Skin of body (tissue), 2 donors: ENCODE data around the gene HIGD2A. TPM values are rescaled to one million over a fixed set of nuclear protein-coding genes. Genes with fewer than 3 reads are reported as not detected.
"Not testable (repeated sequence)": the region's sequence is repeated elsewhere in the genome, so short reads cannot be mapped to it uniquely, and the experiment has no call there.

Experiments used
- DNase-seq: peaks from one replicate; lab custom pipeline; 2025; lab: John Stamatoyannopoulos, UW
- total RNA-seq: library from RNA; depleted of rRNA; stranded (reverse); fragments of >200 nt; gene quantifications from one replicate; pipeline ENCODE4 v1.2.3, GENCODE V29; 2014

HIGD2A gene
- total RNA-seq, 1 donor from 2014 or later, result 69.9 TPM

- no peak for DNase-seq
These were observed 6.5 kb downstream of the HIGD2A start for GRCh38 chr5:176394881-176395675.

DNA sequence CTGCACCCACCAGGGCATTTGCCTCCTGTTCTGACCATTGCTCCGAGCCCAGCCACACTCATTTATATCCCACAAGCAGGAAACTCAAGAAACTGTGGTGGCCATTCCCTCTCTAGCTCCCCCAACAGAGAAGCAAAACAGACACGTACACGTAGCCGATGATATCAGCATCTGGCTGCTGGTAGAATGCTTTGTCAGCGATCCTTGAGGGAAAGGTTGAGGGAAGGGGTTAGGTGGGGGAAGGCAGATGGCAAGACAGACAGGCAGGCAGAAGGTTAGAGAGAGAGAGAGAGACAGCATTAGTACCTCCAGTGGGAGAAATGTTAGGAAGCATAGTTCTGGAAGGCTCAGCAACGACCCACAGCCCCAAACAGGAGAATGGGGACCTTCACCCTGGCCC, 7.8 kb downstream of the HIGD2A start:
- DNase-seq, result no peak

- no peak for DNase-seq
These were observed 9.3 kb downstream of the HIGD2A start for GRCh38 chr5:176397736-176398420.

- no peak for DNase-seq
These were observed 12.0 kb downstream of the HIGD2A start for GRCh38 chr5:176400382-176401156.

- no peak for DNase-seq
These were observed 13.0 kb downstream of the HIGD2A start for GRCh38 chr5:176401281-176402205.

DNA sequence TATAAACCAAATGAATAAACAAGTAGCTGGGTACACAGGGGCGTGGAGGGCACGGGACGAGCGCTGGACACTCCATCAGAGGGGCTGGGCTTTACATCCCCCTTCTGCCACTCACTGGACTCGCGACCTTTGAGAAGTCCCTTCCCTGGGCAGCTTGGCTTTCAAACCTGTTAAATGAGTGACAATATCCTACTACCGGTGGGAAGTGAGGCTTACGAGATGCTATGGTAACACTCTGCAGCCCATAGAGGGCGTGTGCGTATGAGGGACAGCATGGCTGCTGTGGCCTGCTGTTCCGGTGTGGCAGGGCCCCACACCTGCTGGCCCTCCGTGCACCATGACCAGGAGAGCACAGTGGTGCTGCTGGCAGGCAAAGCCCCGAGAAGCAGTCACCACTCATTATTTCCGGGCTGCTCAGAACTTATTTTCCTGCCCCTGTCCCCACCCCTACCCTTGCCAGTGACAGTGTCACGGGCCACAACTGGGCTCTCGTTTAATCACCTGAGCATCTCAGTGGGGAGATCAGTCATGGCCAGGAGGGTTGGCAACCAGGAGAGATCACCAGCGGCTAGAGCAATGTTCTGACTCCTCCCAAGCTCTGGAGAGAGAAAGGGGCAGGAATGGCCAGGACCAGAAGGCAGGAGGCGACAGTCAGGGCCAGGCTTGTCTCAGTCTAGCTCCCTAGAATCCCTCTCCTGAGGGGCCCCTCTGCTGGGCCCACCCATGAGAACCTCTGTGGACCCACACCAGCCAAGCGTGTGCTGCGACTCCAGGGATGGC, 17.3 kb downstream of the HIGD2A start:
- DNase-seq, result no peak

- DNase-seq, result no peak
These were observed 18.0 kb downstream of the HIGD2A start for GRCh38 chr5:176406436-176407052.

GRCh38 chr5:176407456-176408251, 19.1 kb downstream of the HIGD2A start:
- DNase-seq, result no peak

GRCh38 chr5:176408252-176408573, 19.7 kb downstream of the HIGD2A start:
- not testable (repeated sequence) for DNase-seq

GRCh38 chr5:176408590-176408989, 20.0 kb downstream of the HIGD2A start:
- no peak for DNase-seq

GRCh38 chr5:176409765-176410164, 21.2 kb downstream of the HIGD2A start:
- no peak for DNase-seq

GRCh38 chr5:176410486-176411180, 22.1 kb downstream of the HIGD2A start:
- DNase-seq, result no peak

- DNase-seq, result no peak
These were observed 24.1 kb downstream of the HIGD2A start for GRCh38 chr5:176412517-176413254.

DNA sequence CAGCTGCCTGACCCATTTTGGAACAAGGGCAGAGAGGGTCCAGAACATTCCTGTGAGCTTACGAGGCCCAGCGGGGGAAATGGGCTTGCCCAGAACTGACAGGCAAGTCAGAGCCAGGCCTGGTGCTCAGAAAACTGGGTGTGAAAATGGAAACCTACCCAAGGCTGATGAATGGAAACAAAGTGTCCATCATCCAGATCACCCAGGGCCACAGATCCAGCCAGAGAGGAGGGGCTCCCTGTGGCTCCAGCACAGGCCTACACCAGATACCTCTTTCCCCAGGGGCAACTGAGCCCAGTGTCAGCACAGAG, 24.7 kb downstream of the HIGD2A start:
- no peak for DNase-seq

- no peak for DNase-seq
These were observed 25.2 kb downstream of the HIGD2A start for GRCh38 chr5:176413709-176414191.

DNA sequence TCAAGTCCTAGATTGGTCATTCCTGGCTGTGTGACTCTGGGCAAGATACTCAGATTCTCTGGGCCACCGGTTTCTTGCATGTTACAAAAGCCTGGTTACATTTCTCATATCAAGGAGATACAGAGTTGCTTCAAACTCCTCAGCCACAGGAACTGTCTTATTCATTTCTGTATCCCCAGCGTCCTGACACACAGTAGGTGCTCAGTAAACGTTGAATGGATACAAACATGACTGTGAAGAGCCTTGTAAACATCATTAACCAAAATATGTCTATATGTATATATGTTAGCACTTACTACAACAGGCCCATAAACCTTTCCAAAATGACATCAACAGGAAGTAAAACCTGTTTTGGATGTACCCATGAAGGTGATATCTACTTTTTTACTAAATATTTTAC, 26.2 kb downstream of the HIGD2A start:
- no peak for DNase-seq

DNA sequence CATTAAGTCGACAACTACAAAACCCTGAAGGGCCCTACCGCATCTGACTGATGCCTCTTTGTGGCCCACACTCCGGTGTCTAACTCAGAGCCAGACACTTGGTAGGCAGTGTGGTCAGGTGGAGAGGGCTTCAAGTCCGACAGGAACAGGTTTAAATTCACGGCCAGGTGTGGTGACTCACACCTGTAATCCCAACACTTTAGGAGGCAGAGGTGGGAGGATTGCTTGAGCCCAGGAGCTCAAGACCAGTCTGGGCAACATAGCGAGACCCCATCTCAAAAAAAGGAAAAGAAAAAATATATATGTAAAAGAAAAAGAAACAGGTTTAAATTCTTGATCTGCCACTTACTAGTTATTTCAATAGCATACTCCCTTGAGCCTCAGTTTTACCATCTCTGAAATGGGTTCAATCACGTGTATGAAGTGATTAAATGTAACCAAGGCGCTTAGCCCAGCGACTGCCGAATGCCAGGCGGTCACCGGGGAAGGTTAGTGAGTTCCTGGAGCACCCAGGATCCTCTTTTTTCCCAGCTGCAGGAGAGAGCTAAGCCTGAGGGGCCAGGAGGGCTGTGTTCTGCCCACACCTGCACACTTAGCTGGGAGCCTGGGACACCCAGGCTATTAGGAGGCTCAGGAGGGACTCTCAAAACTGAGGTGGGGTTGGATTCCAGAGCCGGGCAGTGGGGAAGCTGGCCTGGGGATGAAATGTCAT, 26.8 kb downstream of the HIGD2A start:
- no peak for DNase-seq
